B cell (primary cell): ENCODE results near the gene SEPTIN5. TPM values are rescaled to one million over a fixed set of nuclear protein-coding genes. Genes with fewer than 3 reads are reported as not detected.

Experiments
- ATAC-seq: fragments of 200-7000 bp; cut with Tn5 transposase; one replicate; pipeline ENCODE4 v1.10.0; 2021; ENCODE audit warnings: low read depth, mild to moderate bottlenecking, moderate number of reproducible peaks, moderate library complexity
- CTCF ChIA-PET: fragments of 350-600 bp; sonication (Branson Sonifier 250); formaldehyde crosslinking; loops from one replicate; lab custom pipeline; 2021; ENCODE audit warnings: antibody characterized with exemption, inconsistent platforms; lab: Charles Lee
- POLR2A ChIA-PET: fragments of 350-600 bp; sonication (Branson Sonifier 250); formaldehyde crosslinking; loops from one replicate; lab custom pipeline; 2021; ENCODE audit warnings: antibody characterized with exemption; lab: Charles Lee
- DNase-seq: peaks from one replicate; pipeline ENCODE4 v3.0.0; 2013
- H2AFZ ChIP-seq: 2 replicates; pipeline ENCODE4 v1.6.1; 2012; ENCODE audit warnings: mild to moderate bottlenecking, low read depth, low read length; ENCODE audit not compliant: insufficient read depth, poor library complexity, severe bottlenecking
- H3K27ac ChIP-seq, 2 donors: 1 replicate in 1 of 2; 2 replicates in 1 of 2; pipeline ENCODE4 v1.5.1; 2012 to 2013; ENCODE audit warnings: low read length in 2 of 2, mild to moderate bottlenecking in 2 of 2, moderate library complexity in 1 of 2
- H3K27me3 ChIP-seq, 4 experiments: fragments of 200-600 bp in 1 of 4; sonication (generic) in 1 of 4; replicated peaks in 1 of 4; 1 replicate in 2 of 4; 2 replicates in 2 of 4; pipeline versions ENCODE4 v1.6.1 to v1.7.0; 2013 to 2016; ENCODE audit warnings: low read length in 3 of 4, mild to moderate bottlenecking in 2 of 4, mixed read lengths in 1 of 4, moderate library complexity in 1 of 4; ENCODE audit not compliant: insufficient read depth in 4 of 4, control insufficient read depth in 3 of 4; ENCODE audit errors: control extremely low read depth in 1 of 4
- H3K36me3 ChIP-seq, 2 experiments: replicated peaks in 1 of 2; 1 replicate in 1 of 2; 2 replicates in 1 of 2; pipeline versions ENCODE4 v1.6.1 to v1.7.1; 2013; ENCODE audit warnings: low read length in 1 of 2; ENCODE audit not compliant: insufficient read depth in 2 of 2, control insufficient read depth in 1 of 2; ENCODE audit errors: control extremely low read depth in 1 of 2, extremely low read depth in 1 of 2
- H3K4me1 ChIP-seq, 2 donors: fragments of 200-600 bp in 1 of 2; sonication (generic) in 1 of 2; 1 replicate in 1 of 2; 2 replicates in 1 of 2; pipeline versions ENCODE4 v1.5.1 to v1.6.1; 2013 to 2017; ENCODE audit warnings: low read length in 2 of 2; ENCODE audit not compliant: control insufficient read depth in 2 of 2, insufficient read depth in 2 of 2
- H3K4me2 ChIP-seq: replicated peaks from 2 replicates; pipeline ENCODE3; 2012; ENCODE audit warnings: mild to moderate bottlenecking, low read depth, low read length; ENCODE audit not compliant: poor library complexity, severe bottlenecking
- H3K4me3 ChIP-seq, 5 experiments: fragments of 200-600 bp in 1 of 5; sonication (generic) in 1 of 5; 1 replicate in 3 of 5; 2 replicates in 2 of 5; pipeline versions ENCODE4 v1.5.1 to v1.7.0; 2011 to 2016; ENCODE audit warnings: low read length in 4 of 5, mild to moderate bottlenecking in 4 of 5, low read depth in 2 of 5, control low read depth in 1 of 5, moderate library complexity in 1 of 5; ENCODE audit not compliant: insufficient read depth in 1 of 5; ENCODE audit errors: control extremely low read depth in 1 of 5, extremely low read depth in 1 of 5
- H3K79me2 ChIP-seq: fragments of 200-600 bp; sonication (generic); one replicate; pipeline ENCODE4 v1.6.0; 2016; ENCODE audit warnings: low read length; ENCODE audit not compliant: control insufficient read depth, insufficient read depth
- H3K9ac ChIP-seq: fragments of 200-600 bp; sonication (generic); 2 replicates; pipeline ENCODE4 v1.6.1; 2017; ENCODE audit warnings: mild to moderate bottlenecking, low read length, moderate library complexity
- H3K9me3 ChIP-seq, 3 donors: one replicate each; pipeline versions ENCODE4 v1.6.1 to v1.7.1; 2013; ENCODE audit warnings: low read length in 2 of 3; ENCODE audit not compliant: control insufficient read depth in 2 of 3, insufficient read depth in 1 of 3; ENCODE audit errors: control extremely low read depth in 1 of 3
- H4K20me1 ChIP-seq: 2 replicates; pipeline ENCODE4 v1.6.0; 2012; ENCODE audit warnings: mild to moderate bottlenecking, low read length; ENCODE audit not compliant: insufficient read depth, control insufficient read depth, poor library complexity, severe bottlenecking
- H3K27ac Mint-ChIP-seq: one replicate; pipeline ENCODE4 v1.8.0; 2021; ENCODE audit warnings: mixed read lengths
- H3K27me3 Mint-ChIP-seq: one replicate; pipeline ENCODE4 v1.8.0; 2021; ENCODE audit warnings: mixed read lengths
- H3K4me1 Mint-ChIP-seq: one replicate; pipeline ENCODE4 v1.8.0; 2021; ENCODE audit warnings: mixed read lengths
- H3K4me3 Mint-ChIP-seq: one replicate; pipeline ENCODE4 v1.8.0; 2021; ENCODE audit warnings: mixed read lengths
- H3K9me3 Mint-ChIP-seq: one replicate; pipeline ENCODE4 v1.8.0; 2022; ENCODE audit warnings: mixed read lengths; ENCODE audit not compliant: insufficient read depth
- EZH2 ChIP-seq: IDR thresholded peaks from 2 replicates; pipeline ENCODE4 v1.6.1; 2012; ENCODE audit warnings: borderline replicate concordance, low read depth, mild to moderate bottlenecking, moderate library complexity, low read length; ENCODE audit not compliant: insufficient read depth, poor library complexity, severe bottlenecking
- WGBS: methylation state at CpG from one replicate; pipeline ENCODE4 v1.1.5; 2013; ENCODE audit warnings: missing lambda C conversion rate; ENCODE audit not compliant: insufficient coverage; 5-methylcytosine and 5-hydroxymethylcytosine counted together
- intact Hi-C: fragments of 100-400 bp; cut with micrococcal nuclease; formaldehyde crosslinking; loops from one replicate; pipeline ENCODE4 v1.10.0; 2022
- polyA plus RNA-seq: library from polyadenylated mRNA; depleted of rRNA; stranded (reverse); fragments of >200 nt; gene quantifications from 2 replicates; pipeline ENCODE4 v1.2.3, GENCODE V29; 2012
- total RNA-seq, 2 donors: library from RNA; stranded (reverse); fragments of 120-200 nt in 1 of 2; gene quantifications; 1 replicate in 1 of 2; 2 replicates in 1 of 2; pipeline versions ENCODE4 v1.2.3 to v1.2.4, GENCODE V29; 2013 to 2022
- TF ChIP-seq, protein P1 (sequence below): fragments of 200-600 bp; IDR thresholded peaks from one replicate; pipeline ENCODE4 v1.8.0; 2022; ENCODE audit warnings: antibody characterized with exemption, mild to moderate bottlenecking

SEPTIN5 gene
- total and polyA plus RNA-seq, 2 donors (not counting 1 experiment from before 2014, with no cell fraction given): 0.06 TPM; not detected in 1

DNA sequence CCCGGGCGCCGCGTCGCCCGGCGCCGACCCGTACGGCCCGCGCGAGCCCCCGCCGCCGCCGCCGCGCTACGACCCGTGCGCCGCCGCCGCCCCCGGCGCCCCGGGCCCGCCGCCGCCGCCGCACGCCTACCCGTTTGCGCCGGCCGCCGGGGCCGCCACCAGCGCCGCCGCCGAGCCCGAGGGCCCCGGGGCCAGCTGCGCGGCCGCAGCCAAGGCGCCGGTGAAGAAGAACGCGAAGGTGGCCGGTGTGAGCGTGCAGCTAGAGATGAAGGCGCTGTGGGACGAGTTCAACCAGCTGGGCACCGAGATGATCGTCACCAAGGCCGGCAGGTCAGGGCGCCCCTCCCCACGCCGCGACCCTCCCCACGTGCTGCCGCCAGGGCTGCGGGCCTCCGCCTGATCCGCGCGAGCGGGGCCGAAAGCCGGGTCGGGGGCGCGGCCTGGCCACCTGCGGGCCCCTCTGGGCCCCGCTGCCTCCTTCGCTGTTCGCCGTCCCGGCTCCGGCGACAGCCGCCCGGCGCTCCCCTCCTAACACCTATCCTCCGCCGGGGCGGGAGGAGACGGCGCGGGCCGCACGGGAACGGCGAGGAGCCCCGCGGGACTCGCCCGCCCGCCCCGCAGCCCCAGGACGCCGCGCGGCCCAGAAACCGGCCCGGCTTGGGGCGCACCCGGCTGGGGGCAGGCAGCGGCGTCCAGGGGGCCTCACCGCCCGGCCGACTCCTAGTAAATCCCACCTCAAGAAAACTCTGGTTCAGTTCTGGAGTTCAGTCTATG lies 46.8 kb downstream of the SEPTIN5 start:
- Histone ChIP-seq H3K27me3 (peaks cover 0 to 79% (median 37%) of the 10 kb centered on the region in 4 experiments), H3K27ac (no peak overlapping the region), H4K20me1 (no peaks in the 10 kb centered on the region), H3K9me3 (peaks cover 0 to 21% (median 0%) of the 10 kb centered on the region in 3 donors), H3K79me2 (no peaks in the 10 kb centered on the region), H3K4me2 (peak overlapping the region; percentile 70), H3K36me3 (no peaks in the 10 kb centered on the region), H3K4me1 (peaks cover 25 to 31% of the 10 kb centered on the region in 2 donors), H2AFZ (no peak overlapping the region), H3K9ac (no peak overlapping the region), H3K4me3 (no peak overlapping the region)
- peaks cover 38% of the 10 kb centered on the region for H3K4me1 Mint-ChIP-seq
- CTCF ChIA-PET: interaction anchor here (0.7 kb wide), 1 partner anchor 9 kb away, joined by 3 read pairs; no protein-coding TSS in a partner anchor
- intact Hi-C loops: no loop called here
- TF ChIP-seq, protein P1, sequence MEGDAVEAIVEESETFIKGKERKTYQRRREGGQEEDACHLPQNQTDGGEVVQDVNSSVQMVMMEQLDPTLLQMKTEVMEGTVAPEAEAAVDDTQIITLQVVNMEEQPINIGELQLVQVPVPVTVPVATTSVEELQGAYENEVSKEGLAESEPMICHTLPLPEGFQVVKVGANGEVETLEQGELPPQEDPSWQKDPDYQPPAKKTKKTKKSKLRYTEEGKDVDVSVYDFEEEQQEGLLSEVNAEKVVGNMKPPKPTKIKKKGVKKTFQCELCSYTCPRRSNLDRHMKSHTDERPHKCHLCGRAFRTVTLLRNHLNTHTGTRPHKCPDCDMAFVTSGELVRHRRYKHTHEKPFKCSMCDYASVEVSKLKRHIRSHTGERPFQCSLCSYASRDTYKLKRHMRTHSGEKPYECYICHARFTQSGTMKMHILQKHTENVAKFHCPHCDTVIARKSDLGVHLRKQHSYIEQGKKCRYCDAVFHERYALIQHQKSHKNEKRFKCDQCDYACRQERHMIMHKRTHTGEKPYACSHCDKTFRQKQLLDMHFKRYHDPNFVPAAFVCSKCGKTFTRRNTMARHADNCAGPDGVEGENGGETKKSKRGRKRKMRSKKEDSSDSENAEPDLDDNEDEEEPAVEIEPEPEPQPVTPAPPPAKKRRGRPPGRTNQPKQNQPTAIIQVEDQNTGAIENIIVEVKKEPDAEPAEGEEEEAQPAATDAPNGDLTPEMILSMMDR: no peak
- TF ChIP-seq EZH2: peak; percentile 43
- no peaks in the 10 kb centered on the region for H3K9me3 Mint-ChIP-seq
- 10% methylated on average over 117 of the region's 117 CpGs for WGBS
- ATAC-seq (no peak), DNase-seq (no peak)
- peak overlapping the region; percentile 77 for H3K4me3 Mint-ChIP-seq
- H3K27me3 Mint-ChIP-seq: peaks cover 52% of the 10 kb centered on the region
- no peak overlapping the region for H3K27ac Mint-ChIP-seq
- POLR2A ChIA-PET: no interaction called here
